GM12878 (cell line): ENCODE results near the gene FEN1. TPM values are rescaled to one million over a fixed set of nuclear protein-coding genes. Genes with fewer than 3 reads are reported as not detected.

ENCODE experiments used
- ASH2L ChIP-seq: fragments of 300-600, 200-600 bp; sonication (generic); IDR thresholded peaks from 2 replicates; pipeline ENCODE4 v1.6.1; 2017; ENCODE audit warnings: low read depth, mild to moderate bottlenecking, borderline replicate concordance
- BCL11A ChIP-seq: IDR thresholded peaks from 2 replicates; pipeline ENCODE4 v1.6.1; 2011; ENCODE audit warnings: low read depth, low read length
- CBX3 ChIP-seq: fragments of 200-600 bp; sonication (generic); IDR thresholded peaks from 2 replicates; pipeline ENCODE4 v1.6.1; 2016; ENCODE audit warnings: low read depth, borderline replicate concordance
- CEBPB ChIP-seq, 2 experiments: fragments of 150-350 bp in 1 of 2; IDR thresholded peaks; 2 replicates each; pipeline ENCODE4 v1.6.1; 2012 to 2014; ENCODE audit warnings: low read depth in 2 of 2, low read length in 2 of 2, borderline replicate concordance in 1 of 2, inconsistent platforms in 1 of 2
- CREB1 ChIP-seq: IDR thresholded peaks from 2 replicates; pipeline ENCODE4 v1.6.1; 2012; ENCODE audit warnings: low read depth, mild to moderate bottlenecking, inconsistent platforms
- CTCF ChIP-seq, 3 experiments: IDR thresholded peaks in 2 of 3; conservative IDR thresholded peaks in 1 of 3; 2 replicates each; pipeline ENCODE4 v1.5.1; 2011; ENCODE audit warnings: low read depth in 3 of 3, low read length in 3 of 3, mild to moderate bottlenecking in 3 of 3, control low read depth in 2 of 3, moderate library complexity in 2 of 3, inconsistent platforms in 1 of 3, mixed read lengths in 1 of 3; ENCODE audit not compliant: control insufficient read depth in 2 of 3, insufficient read depth in 1 of 3; ENCODE audit errors: extremely low read depth in 1 of 3
- ESRRA ChIP-seq: IDR thresholded peaks from 2 replicates; pipeline ENCODE4 v1.6.1; 2012; ENCODE audit warnings: mild to moderate bottlenecking, low read length, improper control_type of control experiment
- MTA3 ChIP-seq: IDR thresholded peaks from 2 replicates; pipeline ENCODE4 v1.6.1; 2012; ENCODE audit warnings: low read length, inconsistent platforms, borderline replicate concordance
- MYB ChIP-seq: fragments of 150-350 bp; IDR thresholded peaks from 2 replicates; pipeline ENCODE4 v1.6.1; 2014; ENCODE audit warnings: mild to moderate bottlenecking, low read depth, low read length, borderline replicate concordance
- MYC ChIP-seq: IDR thresholded peaks from 2 replicates; pipeline ENCODE4 v1.6.1; 2011; ENCODE audit warnings: mild to moderate bottlenecking, low read length, moderate library complexity, inconsistent platforms; ENCODE audit not compliant: insufficient read depth, insufficient replicate concordance, insufficient read length, severe bottlenecking
- NKRF ChIP-seq: fragments of 450-650 bp; conservative IDR thresholded peaks from 2 replicates; pipeline ENCODE4 v1.6.1; 2017; ENCODE audit warnings: mild to moderate bottlenecking, moderate library complexity
- SIX5 ChIP-seq: IDR thresholded peaks from 2 replicates; pipeline ENCODE4 v1.6.1; 2011; ENCODE audit warnings: mild to moderate bottlenecking, low read depth, low read length, moderate library complexity; ENCODE audit not compliant: severe bottlenecking
- STAT1 ChIP-seq: fragments of 450-650 bp; conservative IDR thresholded peaks from 2 replicates; pipeline ENCODE4 v1.6.1; 2014; ENCODE audit warnings: antibody characterized with exemption, mild to moderate bottlenecking
- SUZ12 ChIP-seq: fragments of 200-600 bp; sonication (generic); IDR thresholded peaks from one replicate; pipeline ENCODE4 v1.6.1; 2018; ENCODE audit warnings: antibody characterized with exemption, mild to moderate bottlenecking; ENCODE audit not compliant: unreplicated experiment
- TARDBP ChIP-seq: IDR thresholded peaks from 2 replicates; pipeline ENCODE4 v1.6.1; 2016; ENCODE audit warnings: borderline replicate concordance
- ZNF622 ChIP-seq: fragments of 450-650 bp; IDR thresholded peaks from 2 replicates; pipeline ENCODE4 v1.6.1; 2017; ENCODE audit warnings: mild to moderate bottlenecking, inconsistent platforms
- ZSCAN29 ChIP-seq: fragments of 450-650 bp; IDR thresholded peaks from 2 replicates; pipeline ENCODE4 v1.6.1; 2017; ENCODE audit warnings: mild to moderate bottlenecking, moderate library complexity
- polyA plus RNA-seq, 11 experiments: library from polyadenylated mRNA; depleted of rRNA in 4 of 11; unstranded in 6 of 11; stranded (reverse) in 5 of 11; fragments of >200 nt; fragmentation: Nextera tagmentation in 4 of 11; fragmentation: Illumina TruSeq in 1 of 11; extraction: Ambion mirVana in 4 of 11; extraction: Trizol in 1 of 11; gene quantifications; 1 replicate in 1 of 11; 2 replicates in 10 of 11; pipeline versions ENCODE4 v1.2.1 to v1.2.3, GENCODE V29; 2011 to 2016; ENCODE audit warnings: inconsistent platforms in 2 of 11, missing spikeins in 2 of 11, low read depth in 1 of 11
- total RNA-seq, 4 experiments: library from RNA; depleted of rRNA in 3 of 4; stranded (reverse); fragments of >200 nt in 3 of 4; fragmentation: Illumina TruSeq in 1 of 4; extraction: Trizol in 1 of 4; gene quantifications; 2 replicates each; pipeline versions ENCODE4 v1.2.1 to v1.2.3, GENCODE V29; 2013 to 2021
- TF ChIP-seq, protein P1 (sequence below): fragments of 450-650 bp; IDR thresholded peaks from 2 replicates; pipeline ENCODE4 v1.6.1; 2014; ENCODE audit warnings: mild to moderate bottlenecking
- TF ChIP-seq, protein P2 (sequence below): IDR thresholded peaks from 2 replicates; pipeline ENCODE4 v1.6.1; 2011; ENCODE audit warnings: mild to moderate bottlenecking, low read depth, low read length, moderate library complexity; ENCODE audit not compliant: insufficient replicate concordance
- TF ChIP-seq, protein P3 (sequence below): IDR thresholded peaks from 2 replicates; pipeline ENCODE4 v1.6.1; 2012; ENCODE audit warnings: low read depth, low read length, improper control_type of control experiment
- TF ChIP-seq, protein P4 (sequence below): fragments of 450-650 bp; IDR thresholded peaks from 2 replicates; pipeline ENCODE4 v1.6.1; 2017; ENCODE audit warnings: low read depth, mild to moderate bottlenecking, moderate library complexity

FEN1 gene
- total and polyA plus RNA-seq, 10 of the 15 experiments (the other 5 are each of a cell fraction or from before 2014, with no cell fraction given) = 54.8 to 282 (median 125) TPM

DNA sequence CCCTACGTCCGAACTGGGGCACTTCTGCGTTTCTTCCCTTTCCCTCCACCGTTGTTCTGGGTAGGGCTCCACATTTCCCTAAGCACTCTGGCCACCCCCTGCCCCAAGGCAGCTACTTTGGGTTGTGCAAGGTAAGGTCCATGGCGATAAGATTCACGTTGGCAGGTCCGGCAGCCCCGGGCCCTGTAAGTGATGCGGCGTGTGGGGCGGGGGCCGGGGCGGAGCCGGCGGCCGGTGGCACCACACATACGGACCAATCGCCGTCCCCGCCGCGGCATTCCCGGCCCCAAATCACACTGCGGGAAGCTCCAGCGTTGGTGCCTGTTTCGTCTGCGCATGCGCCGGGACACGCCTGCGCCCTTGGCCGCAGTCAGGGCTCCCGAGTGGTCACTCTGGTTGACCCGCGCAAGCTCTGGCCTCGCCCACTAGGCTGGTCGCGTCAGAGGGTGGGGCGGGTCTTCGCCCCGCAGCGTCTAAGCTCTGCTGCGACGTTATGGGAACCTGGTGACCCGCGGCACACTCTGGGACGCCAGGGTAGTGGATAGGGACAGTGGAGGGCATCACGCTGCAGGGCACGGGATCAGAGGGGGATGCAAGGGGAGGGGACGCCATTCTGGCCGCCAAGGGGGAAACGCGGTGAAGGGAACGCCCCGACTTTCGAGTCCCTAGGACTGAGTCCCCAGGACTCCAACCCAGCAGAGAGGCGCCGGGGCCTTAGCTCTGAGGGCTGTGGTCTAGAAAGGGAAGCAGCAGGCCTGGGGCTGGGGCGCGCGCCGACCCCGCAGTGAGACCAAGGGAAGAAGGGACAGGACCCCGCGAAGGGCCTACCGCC is 22.5 kb downstream of the FEN1 start (continued):
- TF ChIP-seq NKRF = no peak
- TF ChIP-seq, protein P1, sequence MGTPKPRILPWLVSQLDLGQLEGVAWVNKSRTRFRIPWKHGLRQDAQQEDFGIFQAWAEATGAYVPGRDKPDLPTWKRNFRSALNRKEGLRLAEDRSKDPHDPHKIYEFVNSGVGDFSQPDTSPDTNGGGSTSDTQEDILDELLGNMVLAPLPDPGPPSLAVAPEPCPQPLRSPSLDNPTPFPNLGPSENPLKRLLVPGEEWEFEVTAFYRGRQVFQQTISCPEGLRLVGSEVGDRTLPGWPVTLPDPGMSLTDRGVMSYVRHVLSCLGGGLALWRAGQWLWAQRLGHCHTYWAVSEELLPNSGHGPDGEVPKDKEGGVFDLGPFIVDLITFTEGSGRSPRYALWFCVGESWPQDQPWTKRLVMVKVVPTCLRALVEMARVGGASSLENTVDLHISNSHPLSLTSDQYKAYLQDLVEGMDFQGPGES = no peak
- TF ChIP-seq ZSCAN29 = no peak
- TF ChIP-seq STAT1 = no peak
- no peak for TF ChIP-seq CTCF (IDR thresholded peaks at IDR 0.05 in 2 of 3, conservative IDR thresholded peaks at IDR 0.05 in 1 of 3; ENCODE audit: control insufficient read depth in 2 of 3, extremely low read depth in 1 of 3, insufficient read depth in 1 of 3, low read depth in 3 of 3, low read length in 3 of 3)
- TF ChIP-seq MYC = no peak
- no peak for TF ChIP-seq SUZ12
- TF ChIP-seq ZNF622 = no peak
- TF ChIP-seq CEBPB (IDR thresholded peaks at IDR 0.05; ENCODE audit: borderline replicate concordance in 1 of 2, low read depth in 2 of 2, low read length in 2 of 2) = no peak
- no peak for TF ChIP-seq TARDBP
- TF ChIP-seq, protein P2, sequence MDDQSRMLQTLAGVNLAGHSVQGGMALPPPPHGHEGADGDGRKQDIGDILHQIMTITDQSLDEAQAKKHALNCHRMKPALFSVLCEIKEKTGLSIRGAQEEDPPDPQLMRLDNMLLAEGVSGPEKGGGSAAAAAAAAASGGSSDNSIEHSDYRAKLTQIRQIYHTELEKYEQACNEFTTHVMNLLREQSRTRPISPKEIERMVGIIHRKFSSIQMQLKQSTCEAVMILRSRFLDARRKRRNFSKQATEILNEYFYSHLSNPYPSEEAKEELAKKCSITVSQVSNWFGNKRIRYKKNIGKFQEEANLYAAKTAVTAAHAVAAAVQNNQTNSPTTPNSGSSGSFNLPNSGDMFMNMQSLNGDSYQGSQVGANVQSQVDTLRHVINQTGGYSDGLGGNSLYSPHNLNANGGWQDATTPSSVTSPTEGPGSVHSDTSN = no peak
- 0 out of 2 replicates have a peak, but pooled peaks have one; percentile 24 for TF ChIP-seq CREB1
- no peak for TF ChIP-seq SIX5
- no peak for TF ChIP-seq BCL11A
- TF ChIP-seq MTA3 = no peak; the same call in 1 of the 2 replicates
- TF ChIP-seq ASH2L = no peak
- no peak for TF ChIP-seq MYB
- no peak for TF ChIP-seq CBX3
- no peak for TF ChIP-seq ESRRA
- TF ChIP-seq, protein P3, sequence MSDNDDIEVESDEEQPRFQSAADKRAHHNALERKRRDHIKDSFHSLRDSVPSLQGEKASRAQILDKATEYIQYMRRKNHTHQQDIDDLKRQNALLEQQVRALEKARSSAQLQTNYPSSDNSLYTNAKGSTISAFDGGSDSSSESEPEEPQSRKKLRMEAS = no peak
- TF ChIP-seq, protein P4, sequence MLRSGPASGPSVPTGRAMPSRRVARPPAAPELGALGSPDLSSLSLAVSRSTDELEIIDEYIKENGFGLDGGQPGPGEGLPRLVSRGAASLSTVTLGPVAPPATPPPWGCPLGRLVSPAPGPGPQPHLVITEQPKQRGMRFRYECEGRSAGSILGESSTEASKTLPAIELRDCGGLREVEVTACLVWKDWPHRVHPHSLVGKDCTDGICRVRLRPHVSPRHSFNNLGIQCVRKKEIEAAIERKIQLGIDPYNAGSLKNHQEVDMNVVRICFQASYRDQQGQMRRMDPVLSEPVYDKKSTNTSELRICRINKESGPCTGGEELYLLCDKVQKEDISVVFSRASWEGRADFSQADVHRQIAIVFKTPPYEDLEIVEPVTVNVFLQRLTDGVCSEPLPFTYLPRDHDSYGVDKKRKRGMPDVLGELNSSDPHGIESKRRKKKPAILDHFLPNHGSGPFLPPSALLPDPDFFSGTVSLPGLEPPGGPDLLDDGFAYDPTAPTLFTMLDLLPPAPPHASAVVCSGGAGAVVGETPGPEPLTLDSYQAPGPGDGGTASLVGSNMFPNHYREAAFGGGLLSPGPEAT = no peak
